OCI-LY1 (cell line): ENCODE data around the gene DNASE2.

Source experiments
- H2AFZ ChIP-seq: fragments of 200-600 bp; sonication (generic), shearing (Covaris generic); 2 replicates; pipeline ENCODE4 v1.6.0; 2014; ENCODE audit warnings: antibody characterized with exemption, mild to moderate bottlenecking, low read length
- H3F3A ChIP-seq: fragments of 200-600 bp; sonication (generic), shearing (Covaris generic); 2 replicates; pipeline ENCODE4 v1.6.0; 2014; ENCODE audit warnings: mild to moderate bottlenecking, antibody characterized with exemption, low read length, moderate library complexity; ENCODE audit not compliant: insufficient read depth
- H3K27ac ChIP-seq: fragments of 200-600 bp; sonication (generic); 2 replicates; pipeline ENCODE4 v1.5.1; 2014; ENCODE audit warnings: low read length, mixed run types, mild to moderate bottlenecking, low read depth; ENCODE audit not compliant: poor library complexity, severe bottlenecking
- H3K27me3 ChIP-seq: fragments of 200-600 bp; sonication (generic); 2 replicates; pipeline ENCODE4 v1.6.0; 2014; ENCODE audit warnings: antibody characterized with exemption, mild to moderate bottlenecking, low read length, moderate library complexity; ENCODE audit not compliant: insufficient read depth
- H3K36me3 ChIP-seq: fragments of 200-600 bp; sonication (generic); 2 replicates; pipeline ENCODE4 v1.6.1; 2014; ENCODE audit warnings: mild to moderate bottlenecking, antibody characterized with exemption, low read length, moderate library complexity, mixed read lengths; ENCODE audit not compliant: insufficient read depth
- H3K4me1 ChIP-seq: fragments of 200-600 bp; sonication (generic); 2 replicates; pipeline ENCODE4 v1.5.1; 2014; ENCODE audit warnings: mild to moderate bottlenecking, low read length, moderate library complexity; ENCODE audit not compliant: insufficient read depth, severe bottlenecking
- H3K4me2 ChIP-seq: fragments of 200-600 bp; sonication (generic), shearing (Covaris generic); 2 replicates; pipeline ENCODE4 v1.6.1; 2014; ENCODE audit warnings: low read length
- H3K4me3 ChIP-seq: fragments of 200-600 bp; sonication (generic); 2 replicates; pipeline ENCODE4 v1.5.1; 2014; ENCODE audit warnings: low read length, low read depth, mild to moderate bottlenecking, mixed read lengths; ENCODE audit not compliant: poor library complexity, severe bottlenecking
- H3K79me2 ChIP-seq: fragments of 200-600 bp; shearing (Covaris generic); 2 replicates; pipeline ENCODE4 v1.6.1; 2016; ENCODE audit warnings: mixed run types, low read length, mixed read lengths; ENCODE audit not compliant: insufficient read depth
- H3K9ac ChIP-seq: fragments of 200-600 bp; sonication (generic), shearing (Covaris generic); 2 replicates; pipeline ENCODE4 v1.6.1; 2014; ENCODE audit warnings: mild to moderate bottlenecking, low read length, mixed read lengths
- H3K9me2 ChIP-seq: fragments of 200-600 bp; sonication (generic), shearing (Covaris generic); 2 replicates; pipeline ENCODE4 v1.6.1; 2014; ENCODE audit warnings: low read depth, mild to moderate bottlenecking, low read length, mixed read lengths
- H3K9me3 ChIP-seq: fragments of 200-600 bp; shearing (Covaris generic); 2 replicates; pipeline ENCODE4 v1.6.1; 2014; ENCODE audit warnings: low read length, mixed read lengths
- H4K20me1 ChIP-seq: fragments of 200-600 bp; sonication (generic), shearing (Covaris generic); 2 replicates; pipeline ENCODE4 v1.6.0; 2016; ENCODE audit warnings: mild to moderate bottlenecking, low read length; ENCODE audit not compliant: insufficient read depth
- CTCF ChIP-seq: fragments of 200-600 bp; sonication (generic), shearing (Covaris generic); IDR thresholded peaks from 2 replicates; pipeline ENCODE4 v1.5.1; 2017; ENCODE audit warnings: mild to moderate bottlenecking, antibody characterized with exemption, low read length, moderate library complexity, mixed read lengths
- EZH2 ChIP-seq: fragments of 200-600 bp; sonication (generic), shearing (Covaris generic); IDR thresholded peaks from 2 replicates; pipeline ENCODE4 v1.8.0; 2017; ENCODE audit warnings: borderline replicate concordance, mixed run types, mild to moderate bottlenecking, antibody characterized with exemption, low read length, moderate library complexity, mixed read lengths

DNASE2 gene

GRCh38 chr19:12843328-12843727 is 37.9 kb downstream of the DNASE2 start:
- no peaks in the 10 kb centered on the region for H4K20me1 ChIP-seq
- H3K4me1 ChIP-seq = peaks cover 31% of the 10 kb centered on the region
- H3K9ac ChIP-seq = no peak overlapping the region
- H3F3A ChIP-seq = 0 out of 2 replicates have a peak, but pooled peaks cover 7% of the 10 kb centered on the region
- peaks cover 41% of the 10 kb centered on the region for H3K36me3 ChIP-seq
- H3K27ac ChIP-seq = no peak overlapping the region
- H3K9me3 ChIP-seq = no peaks in the 10 kb centered on the region
- H2AFZ ChIP-seq = no peak overlapping the region
- H3K4me2 ChIP-seq = no peak overlapping the region
- H3K79me2 ChIP-seq = no peaks in the 10 kb centered on the region
- no peak overlapping the region for H3K4me3 ChIP-seq
- no peaks in the 10 kb centered on the region for H3K27me3 ChIP-seq
- H3K9me2 ChIP-seq = no peaks in the 10 kb centered on the region
- no peak for TF ChIP-seq CTCF
- TF ChIP-seq EZH2 = no peak

GRCh38 chr19:12842511-12842910 is 38.7 kb downstream of the DNASE2 start:
- no peak overlapping the region for H3K4me2 ChIP-seq
- TF ChIP-seq CTCF = no peak
- no peak for TF ChIP-seq EZH2
- no peak overlapping the region for H3K9ac ChIP-seq
- no peak overlapping the region for H3K27ac ChIP-seq
- no peak overlapping the region for H3K4me3 ChIP-seq
- no peaks in the 10 kb centered on the region for H3K9me3 ChIP-seq
- H3F3A ChIP-seq = 0 out of 2 replicates have a peak, but pooled peaks cover 7% of the 10 kb centered on the region
- H2AFZ ChIP-seq = no peak overlapping the region
- peaks cover 35% of the 10 kb centered on the region for H3K36me3 ChIP-seq
- H3K9me2 ChIP-seq = no peaks in the 10 kb centered on the region
- H3K4me1 ChIP-seq = peaks cover 33% of the 10 kb centered on the region
- H4K20me1 ChIP-seq = no peaks in the 10 kb centered on the region
- H3K79me2 ChIP-seq = no peaks in the 10 kb centered on the region
- no peaks in the 10 kb centered on the region for H3K27me3 ChIP-seq

GRCh38 chr19:12841094-12841493 is 40.2 kb downstream of the DNASE2 start:
- H3K36me3 ChIP-seq = peaks cover 35% of the 10 kb centered on the region
- H2AFZ ChIP-seq = no peak overlapping the region
- H3K4me3 ChIP-seq = no peak overlapping the region
- H3K4me2 ChIP-seq = no peak overlapping the region
- H3K27ac ChIP-seq = no peak overlapping the region
- H3K9ac ChIP-seq = no peak overlapping the region
- TF ChIP-seq CTCF (no peak), EZH2 (no peak)
- H3K9me3 ChIP-seq = no peaks in the 10 kb centered on the region
- H3K9me2 ChIP-seq = no peaks in the 10 kb centered on the region
- peaks cover 36% of the 10 kb centered on the region for H3K4me1 ChIP-seq
- H3F3A ChIP-seq = 0 out of 2 replicates have a peak, but pooled peaks cover 7% of the 10 kb centered on the region
- H3K27me3 ChIP-seq = no peaks in the 10 kb centered on the region
- no peaks in the 10 kb centered on the region for H4K20me1 ChIP-seq
- H3K79me2 ChIP-seq = no peaks in the 10 kb centered on the region
